Loucy (cell line): ENCODE data around the gene CLDN17.

ENCODE experiments used
- H2AFZ ChIP-seq: fragments of 200-600 bp; sonication (generic); 2 replicates; pipeline ENCODE4 v1.6.0; 2016; ENCODE audit warnings: antibody characterized with exemption, mild to moderate bottlenecking, low read length, moderate library complexity
- H3F3A ChIP-seq: fragments of 200-600 bp; 2 replicates; pipeline ENCODE4 v1.6.0; 2016; ENCODE audit warnings: antibody characterized with exemption, low read depth, mild to moderate bottlenecking
- H3K27me3 ChIP-seq: fragments of 200-600 bp; sonication (generic); 2 replicates; pipeline ENCODE4 v1.6.1; 2014; ENCODE audit warnings: low read length, mild to moderate bottlenecking; ENCODE audit not compliant: insufficient read depth, poor library complexity, severe bottlenecking
- H3K36me3 ChIP-seq: fragments of 200-600 bp; sonication (generic); 2 replicates; pipeline ENCODE4 v1.6.1; 2016; ENCODE audit warnings: low read length; ENCODE audit not compliant: insufficient read depth
- H3K4me1 ChIP-seq: fragments of 200-600 bp; sonication (generic); 2 replicates; pipeline ENCODE4 v1.5.1; 2014; ENCODE audit warnings: low read length, mild to moderate bottlenecking; ENCODE audit not compliant: insufficient read depth, poor library complexity, severe bottlenecking
- H3K4me2 ChIP-seq: fragments of 200-600 bp; sonication (generic); 2 replicates; pipeline ENCODE4 v1.6.0; 2014; ENCODE audit warnings: antibody characterized with exemption, low read length, low read depth, mild to moderate bottlenecking; ENCODE audit not compliant: poor library complexity, severe bottlenecking
- H3K4me3 ChIP-seq: fragments of 200-600 bp; sonication (generic); 2 replicates; pipeline ENCODE4 v1.5.1; 2014; ENCODE audit warnings: low read length, mild to moderate bottlenecking, mixed read lengths; ENCODE audit not compliant: poor library complexity, severe bottlenecking
- H3K79me2 ChIP-seq: fragments of 200-600 bp; sonication (generic); 2 replicates; pipeline ENCODE4 v1.6.1; 2014; ENCODE audit warnings: low read length; ENCODE audit not compliant: insufficient read depth
- H3K9ac ChIP-seq: fragments of 200-600 bp; sonication (generic); 2 replicates; pipeline ENCODE4 v1.6.0; 2014; ENCODE audit warnings: mild to moderate bottlenecking, low read depth, low read length, moderate library complexity; ENCODE audit not compliant: poor library complexity, severe bottlenecking
- H3K9me2 ChIP-seq: fragments of 200-600 bp; sonication (generic); replicated peaks from 2 replicates; pipeline ENCODE4 v1.6.1; 2016; ENCODE audit warnings: low read depth, low read length, mixed read lengths
- H3K9me3 ChIP-seq: fragments of 200-600 bp; sonication (generic); 2 replicates; pipeline ENCODE4 v1.6.1; 2014; ENCODE audit warnings: mild to moderate bottlenecking, antibody characterized with exemption, low read length, low read depth; ENCODE audit not compliant: insufficient read depth
- H4K20me1 ChIP-seq: fragments of 200-600 bp; sonication (generic); 2 replicates; pipeline ENCODE4 v1.6.0; 2014; ENCODE audit warnings: antibody characterized with exemption, low read length, mild to moderate bottlenecking; ENCODE audit not compliant: insufficient read depth, poor library complexity, severe bottlenecking
- EZH2phosphoT487 ChIP-seq: fragments of 200-600 bp; IDR thresholded peaks from 2 replicates; pipeline ENCODE4 v1.6.1; 2018; ENCODE audit warnings: antibody characterized with exemption, mild to moderate bottlenecking, moderate library complexity, borderline replicate concordance
- TF ChIP-seq, protein P1 (sequence below): fragments of 200-600 bp; sonication (generic); conservative IDR thresholded peaks from 2 replicates; pipeline ENCODE4 v1.5.1; 2014; ENCODE audit warnings: mild to moderate bottlenecking, antibody characterized with exemption, low read length

Gene CLDN17

DNA sequence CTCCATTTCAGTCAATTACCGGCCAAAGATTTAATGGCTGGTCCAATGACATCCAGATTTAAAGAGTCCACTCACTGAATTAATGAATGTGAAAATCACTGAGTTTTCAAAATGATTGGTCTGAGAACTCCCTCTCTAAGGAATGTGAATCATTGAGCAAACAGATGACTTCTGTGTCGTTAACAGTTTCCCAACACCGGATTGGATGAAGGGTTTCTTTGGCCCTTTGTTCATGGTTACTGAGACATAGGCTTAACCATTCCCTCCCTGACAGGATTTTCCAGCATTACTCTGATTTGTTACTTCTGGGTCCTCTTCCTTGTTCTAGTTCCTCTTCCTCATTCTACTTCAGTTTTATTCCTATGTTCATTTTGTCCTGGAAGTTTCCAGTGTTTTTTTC lies 1.5 kb upstream of the CLDN17 start:
- Histone ChIP-seq H3K9me3 (no peaks in the 10 kb centered on the region; the same call in 1 of the 2 replicates), H2AFZ (no peak overlapping the region), H3K36me3 (no peaks in the 10 kb centered on the region), H3K4me3 (no peak overlapping the region), H3K4me2 (no peak overlapping the region), H3K27me3 (no peaks in the 10 kb centered on the region), H3K79me2 (no peaks in the 10 kb centered on the region), H4K20me1 (no peaks in the 10 kb centered on the region), H3K9me2 (no peaks in the 10 kb centered on the region), H3K9ac (no peak overlapping the region), H3F3A (no peaks in the 10 kb centered on the region), H3K4me1 (no peaks in the 10 kb centered on the region)
- TF ChIP-seq, protein P1, sequence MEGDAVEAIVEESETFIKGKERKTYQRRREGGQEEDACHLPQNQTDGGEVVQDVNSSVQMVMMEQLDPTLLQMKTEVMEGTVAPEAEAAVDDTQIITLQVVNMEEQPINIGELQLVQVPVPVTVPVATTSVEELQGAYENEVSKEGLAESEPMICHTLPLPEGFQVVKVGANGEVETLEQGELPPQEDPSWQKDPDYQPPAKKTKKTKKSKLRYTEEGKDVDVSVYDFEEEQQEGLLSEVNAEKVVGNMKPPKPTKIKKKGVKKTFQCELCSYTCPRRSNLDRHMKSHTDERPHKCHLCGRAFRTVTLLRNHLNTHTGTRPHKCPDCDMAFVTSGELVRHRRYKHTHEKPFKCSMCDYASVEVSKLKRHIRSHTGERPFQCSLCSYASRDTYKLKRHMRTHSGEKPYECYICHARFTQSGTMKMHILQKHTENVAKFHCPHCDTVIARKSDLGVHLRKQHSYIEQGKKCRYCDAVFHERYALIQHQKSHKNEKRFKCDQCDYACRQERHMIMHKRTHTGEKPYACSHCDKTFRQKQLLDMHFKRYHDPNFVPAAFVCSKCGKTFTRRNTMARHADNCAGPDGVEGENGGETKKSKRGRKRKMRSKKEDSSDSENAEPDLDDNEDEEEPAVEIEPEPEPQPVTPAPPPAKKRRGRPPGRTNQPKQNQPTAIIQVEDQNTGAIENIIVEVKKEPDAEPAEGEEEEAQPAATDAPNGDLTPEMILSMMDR, result no peak
- no peak for TF ChIP-seq EZH2phosphoT487

DNA sequence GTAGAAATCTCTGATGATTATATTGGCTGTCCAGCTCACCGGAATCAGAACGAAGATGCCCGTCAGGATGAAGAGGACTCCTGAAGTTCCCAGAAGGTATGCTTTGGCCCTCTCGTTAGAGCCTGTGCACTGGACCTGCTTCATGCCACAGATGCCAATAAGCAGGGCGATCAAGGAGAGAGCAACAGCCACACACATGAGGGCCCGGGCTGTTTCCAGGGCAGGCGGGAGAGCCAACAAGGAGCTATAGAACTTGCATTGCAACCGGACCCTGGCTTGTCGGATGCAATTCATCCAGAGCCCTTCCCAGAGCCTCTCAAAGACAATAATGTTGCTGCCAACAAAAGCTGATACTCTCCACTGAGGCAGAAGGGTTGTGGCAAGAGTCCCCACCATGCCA lies 434 bp downstream of the CLDN17 start:
- H3K9ac ChIP-seq, result no peak overlapping the region
- no peaks in the 10 kb centered on the region for H3F3A ChIP-seq
- H4K20me1 ChIP-seq, result no peaks in the 10 kb centered on the region
- H3K4me3 ChIP-seq, result no peak overlapping the region
- H2AFZ ChIP-seq, result no peak overlapping the region
- no peak overlapping the region for H3K4me2 ChIP-seq
- no peaks in the 10 kb centered on the region for H3K27me3 ChIP-seq
- no peaks in the 10 kb centered on the region; the same call in 1 of the 2 replicates for H3K9me3 ChIP-seq
- no peaks in the 10 kb centered on the region for H3K4me1 ChIP-seq
- no peaks in the 10 kb centered on the region for H3K36me3 ChIP-seq
- no peak for TF ChIP-seq EZH2phosphoT487
- TF ChIP-seq, protein P1, result no peak
- no peaks in the 10 kb centered on the region for H3K79me2 ChIP-seq
- no peaks in the 10 kb centered on the region for H3K9me2 ChIP-seq

DNA sequence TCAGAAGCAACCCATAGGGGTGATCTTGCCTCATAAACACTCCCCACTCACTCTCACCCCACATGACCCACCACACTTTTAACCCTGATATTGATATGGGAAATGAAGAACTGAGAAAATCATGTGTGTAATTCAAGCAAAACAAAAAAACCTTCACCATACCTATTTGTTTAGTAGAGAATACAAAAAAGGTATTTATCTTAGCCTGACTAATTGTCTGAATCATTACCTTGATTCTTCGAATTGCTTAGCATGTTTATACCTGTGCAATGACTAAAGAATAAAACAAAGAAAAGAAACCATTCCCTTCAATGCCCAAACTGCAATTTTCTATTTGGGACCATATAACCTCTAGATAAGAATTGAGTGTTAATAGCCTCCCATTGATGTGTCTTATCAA lies 1.8 kb downstream of the CLDN17 start:
- Histone ChIP-seq H2AFZ (no peak overlapping the region), H3K27me3 (no peaks in the 10 kb centered on the region)

More for the DNA sequence above, 1.8 kb downstream of the CLDN17 start:
- Histone ChIP-seq H3F3A (no peaks in the 10 kb centered on the region), H3K4me1 (no peaks in the 10 kb centered on the region), H3K36me3 (no peaks in the 10 kb centered on the region), H3K4me2 (no peak overlapping the region), H4K20me1 (no peaks in the 10 kb centered on the region), H3K9ac (no peak overlapping the region), H3K4me3 (no peak overlapping the region), H3K9me2 (no peaks in the 10 kb centered on the region), H3K9me3 (no peaks in the 10 kb centered on the region; the same call in 1 of the 2 replicates), H3K79me2 (no peaks in the 10 kb centered on the region)
- TF ChIP-seq, protein P1, result no peak
- TF ChIP-seq EZH2phosphoT487, result no peak
